A673 (cell line): ENCODE data around the gene EML1.

Source experiments
- CTCF ChIP-seq: fragments of 300-800, 200-600 bp; sonication (generic); conservative IDR thresholded peaks from 2 replicates; pipeline ENCODE4 v1.5.1; 2017; ENCODE audit warnings: low read depth, mild to moderate bottlenecking, antibody characterized with exemption, low read length, moderate library complexity, mixed read lengths
- EZH2 ChIP-seq: fragments of 200-600 bp; sonication (generic); IDR thresholded peaks from 2 replicates; pipeline ENCODE4 v1.6.1; 2017; ENCODE audit warnings: borderline replicate concordance, low read depth, mild to moderate bottlenecking, mixed read lengths, antibody characterized with exemption, low read length; ENCODE audit not compliant: poor library complexity, severe bottlenecking

DNA sequence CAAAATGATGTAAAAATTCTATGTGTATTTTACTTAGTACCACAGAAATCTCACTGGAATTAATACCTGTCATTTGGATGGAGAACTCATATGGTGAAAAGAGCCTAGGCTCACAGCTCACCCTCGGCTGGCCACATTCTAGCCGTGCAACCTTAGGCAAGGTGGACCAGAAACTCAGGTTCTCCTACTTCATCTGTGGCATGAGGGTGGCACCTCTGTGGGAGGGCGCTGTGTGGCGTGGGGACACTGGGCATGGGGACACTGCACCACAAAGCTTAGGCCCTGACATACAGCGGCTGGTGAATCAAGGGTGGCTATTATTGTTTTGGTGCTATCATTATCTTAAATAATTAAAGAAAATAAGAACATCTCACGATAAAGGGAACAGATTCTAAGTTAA is 47.1 kb downstream of the EML1 start:
- TF ChIP-seq CTCF: no peak
- TF ChIP-seq EZH2: no peak
